Stimulated activated naive CD8-positive, alpha-beta T cell treated with anti-CD3 and anti-CD28 coated beads, Interleukin-15, Interleukin-2, amounts not matched to agents 100 ng/mL and 50 ng/mL, for 24 hours (primary cell): Measurements from ENCODE around the gene BLVRA.

ENCODE experiments used
- H3K27ac Mint-ChIP-seq: one replicate; pipeline ENCODE4 v1.8.0; 2021; ENCODE audit warnings: mild to moderate bottlenecking, mixed read lengths
- H3K27me3 Mint-ChIP-seq: one replicate; pipeline ENCODE4 v1.8.0; 2021; ENCODE audit warnings: mixed read lengths
- H3K36me3 Mint-ChIP-seq: one replicate; pipeline ENCODE4 v1.8.0; 2021; ENCODE audit warnings: low read depth, mixed read lengths
- H3K4me1 Mint-ChIP-seq: one replicate; pipeline ENCODE4 v1.8.0; 2021; ENCODE audit warnings: low read depth, mixed read lengths
- H3K4me3 Mint-ChIP-seq: one replicate; pipeline ENCODE4 v1.8.0; 2021; ENCODE audit warnings: mild to moderate bottlenecking, mixed read lengths
- H3K9me3 Mint-ChIP-seq: one replicate; pipeline ENCODE4 v1.8.0; 2021; ENCODE audit warnings: mixed read lengths

BLVRA gene

GRCh38 chr7:43834463-43835251, 76.2 kb downstream of the BLVRA start:
- peak overlapping the region; percentile 82 for H3K4me3 Mint-ChIP-seq
- H3K27ac Mint-ChIP-seq: peak overlapping the region; percentile 92
- H3K27me3 Mint-ChIP-seq: peaks cover 6% of the 10 kb centered on the region
- H3K9me3 Mint-ChIP-seq: peaks cover 14% of the 10 kb centered on the region
- peaks cover 37% of the 10 kb centered on the region for H3K4me1 Mint-ChIP-seq
- H3K36me3 Mint-ChIP-seq: peaks cover 6% of the 10 kb centered on the region

GRCh38 chr7:43838201-43838658, 79.8 kb downstream of the BLVRA start:
- Mint-ChIP-seq H3K4me1 (peaks cover 28% of the 10 kb centered on the region), H3K27ac (peak overlapping the region; percentile 58), H3K9me3 (peaks cover 6% of the 10 kb centered on the region), H3K27me3 (peaks cover 3% of the 10 kb centered on the region), H3K36me3 (peaks cover 6% of the 10 kb centered on the region), H3K4me3 (no peak overlapping the region)

- Mint-ChIP-seq H3K36me3 (no peaks in the 10 kb centered on the region), H3K9me3 (no peaks in the 10 kb centered on the region), H3K4me3 (no peak overlapping the region), H3K27ac (no peak overlapping the region), H3K27me3 (peaks cover 8% of the 10 kb centered on the region), H3K4me1 (peaks cover 6% of the 10 kb centered on the region)
Observed at GRCh38 chr7:43843296-43843695, 84.8 kb downstream of the BLVRA start.

- no peak overlapping the region for H3K4me3 Mint-ChIP-seq
- H3K36me3 Mint-ChIP-seq: no peaks in the 10 kb centered on the region
- peaks cover 8% of the 10 kb centered on the region for H3K27me3 Mint-ChIP-seq
- H3K4me1 Mint-ChIP-seq: no peaks in the 10 kb centered on the region
- no peaks in the 10 kb centered on the region for H3K9me3 Mint-ChIP-seq
- no peak overlapping the region for H3K27ac Mint-ChIP-seq
Observed at GRCh38 chr7:43844257-43844656, 85.8 kb downstream of the BLVRA start.

- Mint-ChIP-seq H3K4me1 (no peaks in the 10 kb centered on the region), H3K27ac (no peak overlapping the region), H3K4me3 (no peak overlapping the region), H3K36me3 (no peaks in the 10 kb centered on the region), H3K27me3 (peaks cover 8% of the 10 kb centered on the region), H3K9me3 (no peaks in the 10 kb centered on the region)
Observed at GRCh38 chr7:43844662-43845061, 86.2 kb downstream of the BLVRA start.

GRCh38 chr7:43847496-43847895, 89.0 kb downstream of the BLVRA start:
- H3K4me3 Mint-ChIP-seq: no peak overlapping the region
- peaks cover 5% of the 10 kb centered on the region for H3K27me3 Mint-ChIP-seq
- no peak overlapping the region for H3K27ac Mint-ChIP-seq
- peaks cover 5% of the 10 kb centered on the region for H3K4me1 Mint-ChIP-seq
- no peaks in the 10 kb centered on the region for H3K9me3 Mint-ChIP-seq
- H3K36me3 Mint-ChIP-seq: no peaks in the 10 kb centered on the region

GRCh38 chr7:43849047-43849446, 90.6 kb downstream of the BLVRA start:
- Mint-ChIP-seq H3K36me3 (no peaks in the 10 kb centered on the region), H3K4me1 (peaks cover 5% of the 10 kb centered on the region), H3K4me3 (no peak overlapping the region), H3K27ac (no peak overlapping the region), H3K27me3 (peaks cover 5% of the 10 kb centered on the region), H3K9me3 (no peaks in the 10 kb centered on the region)

GRCh38 chr7:43850348-43851116, 92.1 kb downstream of the BLVRA start:
- Mint-ChIP-seq H3K36me3 (no peaks in the 10 kb centered on the region), H3K4me3 (no peak overlapping the region), H3K27me3 (peaks cover 5% of the 10 kb centered on the region), H3K27ac (no peak overlapping the region), H3K4me1 (peaks cover 5% of the 10 kb centered on the region), H3K9me3 (no peaks in the 10 kb centered on the region)

- Mint-ChIP-seq H3K27me3 (peaks cover 5% of the 10 kb centered on the region), H3K4me1 (peaks cover 5% of the 10 kb centered on the region), H3K4me3 (no peak overlapping the region), H3K9me3 (no peaks in the 10 kb centered on the region), H3K36me3 (no peaks in the 10 kb centered on the region), H3K27ac (no peak overlapping the region)
Observed at GRCh38 chr7:43851805-43852204, 93.3 kb downstream of the BLVRA start.

- Mint-ChIP-seq H3K4me1 (peaks cover under 1% of the 10 kb centered on the region), H3K27ac (no peak overlapping the region), H3K36me3 (no peaks in the 10 kb centered on the region), H3K27me3 (no peaks in the 10 kb centered on the region), H3K9me3 (no peaks in the 10 kb centered on the region), H3K4me3 (no peak overlapping the region)
Observed at GRCh38 chr7:43855176-43855575, 96.7 kb downstream of the BLVRA start.

GRCh38 chr7:43856316-43856715, 97.8 kb downstream of the BLVRA start:
- Mint-ChIP-seq H3K27me3 (no peaks in the 10 kb centered on the region), H3K36me3 (no peaks in the 10 kb centered on the region), H3K27ac (no peak overlapping the region), H3K4me3 (no peak overlapping the region), H3K9me3 (no peaks in the 10 kb centered on the region), H3K4me1 (no peaks in the 10 kb centered on the region)
